Activated CD4-positive, alpha-beta T cell treated with anti-CD3 and anti-CD28 coated beads, Interleukin-2, amount 50 U/mL, for 48 hours (primary cell): ENCODE data around the gene KIFC1.

Experiments
- DNase-seq, 2 experiments: peaks; one replicate each; pipeline ENCODE4 v3.0.0-alpha.2; 2020

KIFC1 gene

GRCh38 chr6:33412140-33413009 is 20.8 kb downstream of the KIFC1 start:
- DNase-seq: no peak

DNA sequence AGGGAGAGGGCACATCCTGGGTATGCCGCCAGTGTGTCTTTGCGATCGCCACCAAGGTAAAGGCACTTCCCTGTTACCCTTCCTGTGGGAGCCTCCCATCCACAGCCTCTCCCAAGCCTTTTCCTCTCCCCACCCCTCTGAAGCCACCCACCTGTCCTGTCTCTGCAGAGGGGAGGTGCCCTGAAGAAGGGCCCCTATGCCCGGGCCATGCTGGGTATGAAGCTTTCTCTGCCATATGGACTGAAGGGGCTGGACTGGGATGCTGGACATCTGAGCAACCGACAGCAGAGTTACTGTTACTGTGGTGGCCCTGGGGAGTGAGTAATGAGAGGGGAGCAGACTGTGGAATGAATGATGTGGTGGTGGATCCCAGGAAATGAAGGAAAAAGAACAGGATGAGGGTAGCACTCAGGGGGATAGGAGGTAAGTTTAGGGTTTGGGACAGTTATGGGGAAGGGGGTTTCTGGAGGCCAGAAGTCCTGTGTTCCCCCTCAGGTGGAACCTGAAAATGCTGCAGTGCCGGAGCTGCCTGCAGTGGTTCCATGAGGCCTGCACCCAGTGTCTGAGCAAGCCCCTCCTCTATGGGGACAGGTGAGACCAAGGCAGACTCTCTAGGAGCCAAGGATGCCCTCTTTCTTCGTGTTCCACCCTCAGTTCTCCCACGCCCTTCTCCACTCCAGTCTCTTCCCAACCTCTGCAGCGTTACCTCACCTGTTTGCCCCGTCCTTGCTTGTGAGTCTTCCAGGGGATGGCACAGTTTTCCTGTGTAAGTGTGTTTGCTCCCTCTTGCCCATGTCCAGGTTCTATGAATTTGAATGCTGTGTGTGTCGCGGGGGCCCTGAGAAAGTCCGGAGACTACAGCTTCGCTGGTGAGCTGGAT is 21.9 kb downstream of the KIFC1 start:
- no peak for DNase-seq

DNA sequence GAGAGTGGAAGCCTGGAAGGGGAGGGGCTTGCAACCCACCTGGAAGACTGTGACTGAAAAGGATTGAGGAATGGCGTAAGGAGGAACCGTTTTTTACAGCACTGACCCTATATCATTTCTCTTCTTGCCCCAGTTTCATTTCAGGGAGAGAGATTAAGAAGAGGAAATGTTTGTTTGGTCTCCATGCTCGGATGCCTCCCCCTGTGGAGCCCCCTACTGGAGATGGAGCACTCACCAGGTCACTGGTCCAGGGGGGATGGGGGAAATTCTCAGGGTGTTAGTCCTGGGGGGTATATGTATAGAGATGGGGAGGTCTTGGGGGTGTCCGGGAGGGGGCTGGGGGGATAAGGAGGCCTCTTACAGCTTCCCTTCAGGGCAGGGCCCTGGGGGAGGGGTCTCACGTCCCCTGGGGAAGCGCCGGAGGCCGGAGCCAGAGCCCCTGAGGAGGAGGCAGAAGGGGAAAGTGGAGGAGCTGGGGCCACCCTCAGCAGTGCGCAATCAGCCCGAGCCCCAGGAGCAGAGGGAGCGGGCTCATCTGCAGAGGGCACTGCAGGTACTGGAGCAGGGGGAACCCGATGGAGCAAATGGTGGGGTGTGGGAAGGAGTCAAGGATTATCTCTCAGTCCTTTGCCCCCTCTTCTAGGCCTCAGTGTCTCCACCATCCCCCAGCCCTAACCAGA is 23.1 kb downstream of the KIFC1 start:
- no peak for DNase-seq

- no peak for DNase-seq
Observed at GRCh38 chr6:33415831-33416230, 24.2 kb downstream of the KIFC1 start.

DNA sequence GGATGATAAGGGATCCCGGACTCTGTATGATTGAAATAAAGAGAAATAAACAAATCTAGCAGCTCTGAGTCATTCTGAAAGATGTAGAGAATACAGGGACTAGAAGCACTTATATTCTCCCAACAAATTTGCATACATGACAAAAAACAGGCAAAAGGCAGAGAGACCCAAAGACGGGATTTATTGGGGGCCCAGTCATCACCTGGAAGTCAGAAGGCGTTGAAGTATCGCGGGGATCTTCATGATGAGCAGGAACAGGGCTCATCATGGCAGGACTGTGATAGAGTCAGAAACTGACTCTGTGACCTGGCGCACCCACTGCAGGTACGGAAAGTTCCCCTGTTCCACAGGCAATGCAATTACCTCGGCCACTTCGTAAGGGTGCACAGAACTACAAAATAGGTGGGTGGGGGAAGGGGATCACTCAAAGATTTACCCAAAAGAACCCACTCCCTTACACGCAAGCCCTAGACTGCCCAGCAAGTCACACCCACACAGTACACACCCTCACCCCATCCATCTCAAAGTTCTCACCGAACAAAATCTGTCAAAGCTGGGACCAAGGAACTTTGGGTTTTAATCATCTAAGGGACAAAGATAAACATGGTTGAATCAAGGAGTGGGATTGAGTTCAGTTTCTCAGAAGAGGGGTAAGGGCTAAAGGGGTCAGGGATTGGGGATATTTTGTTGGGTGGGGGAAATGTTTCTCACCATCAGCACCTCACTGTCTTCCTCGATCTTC is 24.9 kb downstream of the KIFC1 start:
- DNase-seq: peak; percentile 47 to 60

DNA sequence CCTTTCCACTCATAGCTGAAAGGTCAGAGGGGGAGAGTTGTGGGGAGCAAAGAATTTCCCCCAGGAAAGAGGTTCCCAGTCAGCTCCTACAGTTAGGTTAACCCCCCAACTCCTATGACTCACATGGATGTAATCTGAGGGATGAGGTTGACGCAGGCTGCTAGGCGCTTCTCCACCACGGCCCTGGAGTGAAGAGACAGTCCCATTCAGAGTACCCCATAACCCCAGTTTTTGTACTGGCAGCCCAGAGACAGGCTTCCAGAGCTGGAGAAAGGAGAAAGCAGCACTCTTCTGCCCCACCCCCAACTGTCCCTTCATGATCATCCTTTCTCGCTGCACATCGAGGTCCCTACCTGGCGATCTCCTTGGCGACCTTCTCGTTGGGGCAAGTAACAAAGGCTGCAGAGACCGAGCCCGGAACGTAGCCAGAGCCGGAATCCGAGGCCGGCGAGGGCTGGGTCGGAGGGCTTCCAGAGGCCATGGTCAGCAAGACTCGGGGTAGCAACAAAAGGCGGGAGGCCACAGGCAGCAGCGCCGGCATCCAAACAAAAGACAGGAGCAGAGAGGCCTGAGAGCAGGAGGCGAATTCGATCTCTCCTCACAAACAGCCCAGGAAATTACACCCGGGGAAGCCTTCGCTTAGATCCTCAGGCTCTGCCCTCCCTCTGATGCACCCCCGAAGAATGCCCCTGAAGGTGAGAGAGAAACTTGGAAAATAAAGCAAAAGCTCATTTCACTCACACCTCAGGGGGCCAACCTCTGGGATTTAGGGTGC is 25.7 kb downstream of the KIFC1 start:
- peak in 1 of 2 experiments; percentile 49 for DNase-seq

DNA sequence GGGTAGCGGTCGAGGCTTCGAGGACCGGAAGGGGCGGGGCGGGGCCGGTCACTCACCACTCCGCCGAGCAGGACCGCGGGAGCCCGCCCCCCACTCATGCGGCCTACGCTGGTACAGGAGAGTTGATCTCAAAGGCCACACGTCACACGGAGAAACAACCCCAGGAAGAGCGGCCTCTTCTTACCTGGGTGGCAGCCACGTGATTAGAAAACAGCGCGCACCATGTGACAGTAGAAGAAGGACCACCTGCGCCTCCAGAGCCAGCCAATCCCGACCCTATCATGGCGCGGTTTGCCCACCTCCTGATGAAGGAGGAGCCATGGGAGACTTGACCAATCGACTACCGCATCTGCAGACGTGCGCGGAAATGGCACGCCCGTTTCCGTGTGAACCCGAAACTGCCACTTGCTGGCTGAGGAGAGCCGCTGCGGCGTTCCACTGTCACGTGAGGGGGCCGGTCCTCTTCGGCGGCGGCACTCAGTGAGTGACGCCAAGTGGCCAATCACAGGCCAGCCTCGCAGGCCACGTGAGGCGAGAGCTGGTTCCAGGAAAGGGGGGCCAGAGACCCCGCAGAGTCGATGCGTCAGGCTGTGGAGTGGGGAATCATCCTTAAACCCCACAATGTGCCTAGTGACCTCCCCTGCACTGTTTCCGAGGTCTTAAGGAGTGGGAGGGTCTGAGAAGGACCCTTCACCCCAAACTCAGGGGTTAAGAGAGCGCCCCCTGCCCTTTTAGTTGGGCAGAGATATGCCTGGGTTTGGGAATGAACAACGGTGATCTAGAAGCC is 26.5 kb downstream of the KIFC1 start, which contains the start of gene CUTA:
Gene CUTA, minus strand, starts transcription at position 205 of the 787 bp plus-strand sequence. Its CDS starts 107 bp downstream, at position 98.
- DNase-seq: peak; percentile 97 to 99

- DNase-seq: peak; percentile 70 to 78
Observed at GRCh38 chr6:33418690-33419291, 27.2 kb downstream of the KIFC1 start.

GRCh38 chr6:33419580-33420490 is 28.2 kb downstream of the KIFC1 start, which contains the start of gene SYNGAP1:
SYNGAP1 (plus strand) TSS chr6:33420065; CDS start chr6:33420265, 200 bp downstream.
- DNase-seq: peak; percentile 61 to 69

DNA sequence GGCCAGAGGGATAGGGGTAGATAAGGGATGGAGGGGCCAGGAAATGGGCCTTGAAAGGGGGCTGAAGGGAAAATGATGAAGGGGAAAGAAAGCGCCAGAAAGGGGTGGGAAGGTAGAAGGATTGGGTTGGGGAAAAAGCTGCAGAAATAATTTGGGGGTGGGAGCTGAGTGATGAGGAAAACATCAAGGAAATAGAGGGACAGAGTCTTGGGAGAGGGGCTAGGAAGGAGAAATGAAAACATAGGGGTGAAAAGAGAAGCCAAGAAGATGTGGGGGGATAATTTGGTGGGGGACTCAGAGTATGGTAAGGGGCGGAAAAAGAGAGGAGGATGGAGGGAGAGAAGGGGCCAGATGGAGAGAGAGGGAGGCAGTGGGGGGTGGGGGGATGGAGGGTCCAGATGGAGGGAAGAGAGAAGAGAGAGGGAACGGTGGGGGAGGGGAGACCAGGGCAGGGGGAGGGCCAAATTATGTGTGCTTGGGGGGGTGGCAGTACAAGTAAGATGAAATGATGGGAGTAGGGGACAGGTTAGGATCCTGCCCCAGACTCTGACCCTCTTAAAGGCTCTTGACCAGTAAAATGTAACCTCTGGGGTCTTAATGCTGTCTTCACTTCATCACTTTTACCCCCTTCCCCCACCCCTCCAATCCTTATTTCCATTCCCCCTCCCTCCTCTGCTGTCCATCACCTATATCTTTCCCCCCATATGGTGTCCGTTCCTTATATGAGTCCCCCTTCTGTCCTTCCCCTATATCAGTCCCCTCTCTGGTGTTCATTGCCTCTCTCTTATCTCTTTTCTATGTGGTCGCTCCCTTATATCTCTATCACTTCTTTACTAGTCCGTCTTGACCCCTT is 29.1 kb downstream of the KIFC1 start:
- DNase-seq: no peak

DNA sequence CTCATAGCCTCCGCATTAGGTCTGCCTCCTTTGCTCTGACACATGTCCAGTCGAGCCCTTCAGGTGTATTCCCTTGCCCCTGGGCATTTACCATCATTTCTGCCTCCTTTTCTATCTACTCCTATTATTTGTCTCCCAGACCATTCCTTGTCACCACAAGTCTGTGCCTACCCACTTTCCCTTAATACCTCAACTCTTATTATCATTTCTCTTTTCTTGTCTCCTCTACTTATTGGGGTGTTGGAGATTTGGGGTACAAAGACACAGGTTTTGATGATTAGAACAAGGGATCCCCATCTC is 29.7 kb downstream of the KIFC1 start:
- no peak for DNase-seq

DNA sequence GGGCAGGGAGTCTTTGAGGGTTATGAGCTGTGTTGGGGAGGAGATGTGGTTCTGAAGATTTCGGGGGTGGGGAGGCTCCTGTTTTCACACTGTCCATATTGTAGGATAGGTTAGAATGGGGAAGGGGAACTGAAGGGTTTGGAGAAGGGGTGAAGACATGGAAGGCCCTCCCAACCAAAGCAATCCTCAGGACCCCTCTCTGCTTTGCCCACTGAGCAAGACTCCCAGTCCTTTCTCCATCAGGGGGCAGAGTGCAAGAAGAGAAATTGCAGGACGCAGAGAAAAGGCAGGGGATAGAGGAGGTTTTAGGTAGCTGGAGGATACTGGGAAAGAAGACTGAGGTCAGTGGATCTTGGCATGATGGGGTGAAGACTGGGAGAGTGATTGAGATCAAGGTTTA is 32.2 kb downstream of the KIFC1 start:
- no peak for DNase-seq

GRCh38 chr6:33424855-33425667 is 33.4 kb downstream of the KIFC1 start:
- DNase-seq: no peak

- DNase-seq: peak; percentile 90 to 92
Observed at GRCh38 chr6:33425668-33426577, 34.3 kb downstream of the KIFC1 start.

GRCh38 chr6:33426590-33427511 is 35.2 kb downstream of the KIFC1 start:
- DNase-seq: peak in 1 of 2 experiments; percentile 33
